HG03039 (cell line): ENCODE data around the gene FBXL7.

Experiments
- ATAC-seq: cut with Tn5 transposase; IDR thresholded peaks from one replicate; pipeline ENCODE4 v1.9.1; 2021; ENCODE audit warnings: mild to moderate bottlenecking, moderate library complexity; ENCODE audit not compliant: unreplicated experiment

Gene FBXL7

GRCh38 chr5:15574806-15575325 is 74.9 kb downstream of the FBXL7 start:
- no peak for ATAC-seq

GRCh38 chr5:15575666-15576065 is 75.7 kb downstream of the FBXL7 start:
- ATAC-seq = no peak

- ATAC-seq = no peak
Observed at GRCh38 chr5:15577132-15577531, 77.2 kb downstream of the FBXL7 start.

DNA sequence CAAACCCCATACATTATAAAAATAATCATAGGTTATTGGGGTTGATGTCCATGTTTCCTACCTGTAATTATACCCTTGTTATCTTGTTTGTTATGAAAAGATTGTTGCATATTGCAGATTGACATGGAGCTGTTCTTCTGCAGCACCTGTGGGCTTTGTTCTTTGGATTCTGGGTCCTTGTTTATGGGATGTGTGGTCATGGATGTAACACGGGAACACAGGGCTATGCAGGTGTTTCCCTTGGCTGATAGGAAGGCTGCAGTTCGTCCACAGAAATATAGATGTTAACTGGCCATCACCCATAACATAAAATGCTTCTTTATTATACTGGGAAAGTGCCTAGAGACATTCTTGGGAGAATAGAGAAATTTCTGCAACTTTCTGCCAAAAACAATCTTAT is 77.9 kb downstream of the FBXL7 start:
- no peak for ATAC-seq

- no peak for ATAC-seq
Observed at GRCh38 chr5:15579193-15579990, 79.4 kb downstream of the FBXL7 start.

- ATAC-seq = no peak
Observed at GRCh38 chr5:15584528-15584927, 84.5 kb downstream of the FBXL7 start.

- no peak for ATAC-seq
Observed at GRCh38 chr5:15585128-15585527, 85.1 kb downstream of the FBXL7 start.

DNA sequence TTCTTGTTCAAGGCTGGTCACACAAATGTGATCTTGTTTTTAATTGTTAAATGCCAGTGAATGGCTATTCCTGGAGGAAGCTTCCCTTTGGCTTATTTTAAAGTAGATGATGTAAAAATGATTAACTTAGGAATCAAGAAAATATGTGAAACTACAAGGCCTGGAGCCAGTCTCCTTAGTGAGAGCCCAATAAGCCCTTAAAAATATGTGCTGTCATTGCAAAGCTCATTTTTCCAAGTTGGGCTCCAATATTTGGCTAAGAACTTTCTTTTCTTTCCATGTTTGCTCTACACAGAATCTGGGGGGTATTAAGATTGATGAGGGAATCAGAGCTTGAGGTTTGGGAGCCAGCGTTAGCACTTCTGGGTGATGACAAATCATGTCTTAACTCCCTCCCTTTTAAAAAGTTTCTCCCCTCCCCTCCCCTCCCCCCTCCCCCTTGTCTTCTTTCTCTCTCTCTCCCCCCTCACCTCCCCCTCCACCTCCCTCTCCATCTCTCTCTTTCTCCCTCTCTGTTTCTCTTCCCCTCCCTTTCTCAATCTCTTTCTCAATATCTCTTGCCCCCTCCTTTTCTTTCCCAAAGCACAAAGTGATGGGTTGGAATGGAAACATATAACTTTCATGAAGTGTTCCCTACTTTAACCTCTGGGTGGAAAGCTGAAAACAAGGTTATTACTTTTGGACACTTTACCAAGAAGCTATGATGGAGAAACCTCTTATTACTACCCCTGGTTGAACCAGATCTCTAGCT is 86.0 kb downstream of the FBXL7 start:
- no peak for ATAC-seq

DNA sequence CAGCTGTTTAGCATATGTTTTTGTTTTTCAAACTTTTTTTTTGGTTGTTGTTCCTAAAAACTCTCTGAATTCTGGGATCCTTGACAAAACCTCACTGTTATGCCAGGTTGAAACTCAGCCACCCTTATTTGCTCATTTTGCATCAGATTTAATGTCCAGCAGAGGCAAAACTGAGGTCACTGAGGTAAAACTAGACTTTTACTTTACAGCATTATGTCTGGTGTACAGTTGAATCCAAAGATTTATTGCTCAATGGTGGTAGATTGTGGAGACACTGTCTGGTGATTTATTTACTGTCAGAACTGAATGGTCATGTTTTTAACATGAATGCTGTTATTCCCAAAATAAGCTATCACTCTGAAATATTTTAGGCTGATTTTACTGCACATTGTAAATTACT is 87.9 kb downstream of the FBXL7 start:
- no peak for ATAC-seq

- no peak for ATAC-seq
Observed at GRCh38 chr5:15592728-15593127, 92.7 kb downstream of the FBXL7 start.

- no peak for ATAC-seq
Observed at GRCh38 chr5:15594977-15595568, 95.1 kb downstream of the FBXL7 start.

DNA sequence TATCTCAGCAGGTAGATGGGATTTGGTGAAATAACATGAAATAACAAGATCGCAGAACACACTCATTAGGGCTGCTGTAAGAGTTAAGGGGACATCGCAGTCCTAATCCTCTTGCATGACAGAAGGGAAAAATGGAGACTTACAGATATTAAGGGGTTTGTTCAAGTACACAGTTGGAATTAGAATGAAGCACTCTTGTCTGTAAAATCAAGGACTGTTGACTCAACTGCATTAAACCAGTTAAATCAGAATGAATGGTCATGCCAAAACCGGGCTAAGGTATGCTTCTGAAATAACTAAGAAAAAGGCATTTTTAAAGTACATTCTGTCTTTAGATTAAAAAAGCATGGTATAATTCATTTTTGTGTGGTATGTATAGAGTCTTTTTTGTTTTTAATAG is 95.9 kb downstream of the FBXL7 start:
- ATAC-seq = no peak

DNA sequence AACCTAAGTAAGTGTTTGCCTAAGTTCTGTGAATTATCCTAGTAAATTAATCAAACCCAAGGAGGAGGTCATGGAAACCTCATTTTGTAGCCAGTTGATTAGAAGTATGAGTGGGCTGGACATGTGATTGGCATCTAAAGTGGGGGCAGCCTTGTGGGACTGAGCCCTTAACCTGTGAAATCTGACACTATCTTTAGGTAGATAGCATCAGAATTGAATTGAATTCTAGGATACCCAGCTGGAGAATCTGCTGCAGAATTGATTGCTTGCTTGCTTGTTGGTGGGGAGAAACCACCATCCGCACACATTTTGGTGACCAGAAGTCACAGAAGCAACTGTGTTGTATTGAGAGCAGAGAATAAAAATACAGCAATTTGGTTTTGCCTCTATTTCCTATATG is 97.0 kb downstream of the FBXL7 start:
- no peak for ATAC-seq

GRCh38 chr5:15597804-15598203 is 97.8 kb downstream of the FBXL7 start:
- ATAC-seq = no peak

- ATAC-seq = no peak
Observed at GRCh38 chr5:15598294-15598902, 98.4 kb downstream of the FBXL7 start.

DNA sequence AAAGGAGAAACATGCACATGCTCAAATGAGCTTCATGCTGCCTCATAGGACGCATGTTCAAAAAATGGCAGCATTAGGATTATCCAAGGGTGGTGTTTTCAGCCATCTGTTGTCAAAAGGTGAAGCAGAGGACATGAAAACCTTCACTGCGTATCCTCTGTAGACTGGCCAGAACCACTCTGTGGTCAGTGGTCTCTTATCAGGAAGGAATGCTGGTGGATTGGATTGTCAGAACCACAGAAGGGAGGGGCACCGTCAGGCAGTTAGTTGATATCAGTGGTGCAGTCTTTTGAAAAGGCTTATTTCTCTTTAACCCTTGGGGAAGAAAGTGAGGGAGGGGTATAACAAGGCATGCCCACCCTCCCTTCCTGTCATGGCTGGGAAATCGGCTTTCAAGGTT is 100.1 kb downstream of the FBXL7 start:
- no peak for ATAC-seq

DNA sequence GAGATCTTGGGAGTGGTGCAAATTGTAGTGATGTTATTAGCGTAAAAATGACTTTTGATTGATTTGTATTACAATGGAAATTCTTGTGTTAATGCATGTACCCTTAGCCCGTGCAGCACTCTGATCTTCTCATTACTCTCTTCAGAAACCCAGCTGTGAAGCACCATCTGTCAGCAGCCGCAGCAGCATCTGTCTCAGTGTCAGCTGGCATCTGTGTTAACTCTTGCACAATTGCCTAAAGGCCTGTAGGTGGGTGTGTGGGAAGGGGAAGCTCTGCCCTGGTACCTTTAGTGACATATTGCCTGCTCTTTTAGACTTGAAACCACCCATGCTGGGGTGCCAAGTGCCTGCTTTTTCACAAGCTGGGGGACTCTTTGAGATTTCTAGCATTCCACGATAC is 101.3 kb downstream of the FBXL7 start:
- ATAC-seq = no peak

- no peak for ATAC-seq
Observed at GRCh38 chr5:15601853-15602252, 101.9 kb downstream of the FBXL7 start.

DNA sequence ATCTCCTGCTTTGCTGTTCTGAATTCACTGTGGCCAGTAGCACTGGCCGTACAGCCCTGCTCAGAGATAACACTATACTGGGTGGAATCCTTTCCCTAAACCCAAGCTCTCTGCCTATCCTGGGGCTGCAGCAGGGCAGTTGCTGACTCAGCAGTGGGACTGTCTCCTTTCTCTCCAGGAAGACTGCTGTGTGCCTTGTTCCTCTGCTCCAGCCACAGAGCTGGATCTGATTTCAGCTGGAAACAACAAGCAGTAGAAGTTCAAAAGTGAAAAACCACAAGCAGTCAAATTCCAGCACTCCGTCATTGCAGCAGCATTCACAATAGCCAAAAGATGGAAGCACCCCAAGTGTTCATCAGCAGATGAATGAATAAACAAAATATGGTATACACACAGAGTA is 105.0 kb downstream of the FBXL7 start:
- ATAC-seq = no peak

DNA sequence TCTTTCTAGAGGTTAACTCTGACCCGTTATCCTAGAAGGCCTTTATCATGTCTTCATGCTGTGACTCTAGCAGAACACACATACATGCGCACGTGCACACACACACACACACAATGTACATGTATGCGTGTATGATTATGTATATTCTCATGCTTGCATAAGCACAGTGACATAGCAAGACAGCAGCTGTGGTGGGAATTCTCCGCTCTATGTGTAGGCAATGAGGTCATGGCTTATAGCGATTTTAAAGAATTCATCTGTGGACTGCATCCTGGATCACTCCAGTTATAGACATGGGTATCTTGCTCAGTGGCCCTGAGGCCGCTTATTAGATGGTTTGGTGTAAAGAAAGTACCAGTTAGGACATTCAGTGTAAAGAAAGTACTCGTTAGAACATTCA is 106.2 kb downstream of the FBXL7 start:
- ATAC-seq = no peak

DNA sequence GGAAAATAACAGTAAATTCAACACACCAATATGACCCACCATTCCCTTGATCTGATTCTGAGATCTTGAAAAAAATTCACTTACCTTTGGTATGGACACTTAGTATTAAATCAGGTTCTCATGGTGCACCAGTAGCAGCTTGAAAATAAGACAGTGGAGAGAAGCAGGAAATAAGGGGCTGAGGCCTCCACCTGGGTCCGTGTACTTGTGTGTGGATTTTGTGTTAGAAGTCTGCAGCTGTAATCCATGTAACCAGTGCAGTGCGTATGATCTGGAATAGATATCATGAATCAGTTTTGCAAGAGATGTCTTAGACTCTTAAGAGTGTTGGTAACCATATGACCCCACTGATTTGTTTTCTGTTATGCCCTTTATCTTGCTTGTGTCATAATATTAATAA is 107.1 kb downstream of the FBXL7 start:
- no peak for ATAC-seq
